Stimulated activated CD8-positive, alpha-beta memory T cell treated with anti-CD3 and anti-CD28 coated beads, Interleukin-4, amount 100 ng/mL, for 24 hours (primary cell): ENCODE measurements around the gene ZACN.
"Not testable (repeated sequence)": the region's sequence is repeated elsewhere in the genome, so short reads cannot be mapped to it uniquely, and the experiment has no call there.

Source experiments
- DNase-seq: peaks from one replicate; pipeline ENCODE4 v3.0.0-alpha.2; 2020; ENCODE audit warnings: low read depth

The ZACN gene

GRCh38 chr17:76078860-76079534 is at the start of gene ZACN:
Gene ZACN (plus strand): TSS chr17:76079182. CDS start chr17:76079265, 83 bp downstream.
- no peak for DNase-seq

GRCh38 chr17:76032073-76032779 is 46.8 kb upstream of the ZACN start:
- no peak for DNase-seq

GRCh38 chr17:76032780-76033108 is 46.2 kb upstream of the ZACN start:
- DNase-seq, result no peak

- DNase-seq, result no peak
These were observed 45.8 kb upstream of the ZACN start for GRCh38 chr17:76033139-76033538.

- no peak for DNase-seq
These were observed 44.3 kb upstream of the ZACN start for GRCh38 chr17:76034428-76035350.

- no peak for DNase-seq
These were observed 42.3 kb upstream of the ZACN start for GRCh38 chr17:76036497-76037261.

GRCh38 chr17:76038050-76038449 is 40.9 kb upstream of the ZACN start:
- DNase-seq, result no peak

- DNase-seq, result no peak
These were observed 39.9 kb upstream of the ZACN start for GRCh38 chr17:76039121-76039520.

- no peak for DNase-seq
These were observed 38.6 kb upstream of the ZACN start for GRCh38 chr17:76040376-76040775.

GRCh38 chr17:76042868-76043267 is 36.1 kb upstream of the ZACN start:
- DNase-seq, result not testable (repeated sequence)

GRCh38 chr17:76044475-76045007 is 34.4 kb upstream of the ZACN start:
- DNase-seq, result not testable (repeated sequence)

- no peak for DNase-seq
These were observed 32.9 kb upstream of the ZACN start for GRCh38 chr17:76046064-76046463.

- DNase-seq, result no peak
These were observed 30.9 kb upstream of the ZACN start for GRCh38 chr17:76048025-76048605.

- DNase-seq, result no peak
These were observed 30.3 kb upstream of the ZACN start for GRCh38 chr17:76048711-76049110.

- no peak for DNase-seq
These were observed 29.7 kb upstream of the ZACN start for GRCh38 chr17:76049239-76049638.

- DNase-seq, result no peak
These were observed 29.0 kb upstream of the ZACN start for GRCh38 chr17:76049836-76050537.

GRCh38 chr17:76050538-76051467 is 28.2 kb upstream of the ZACN start:
- DNase-seq, result no peak

GRCh38 chr17:76051561-76051960 is 27.4 kb upstream of the ZACN start:
- DNase-seq, result no peak

GRCh38 chr17:76053246-76054111 is 25.5 kb upstream of the ZACN start:
- DNase-seq, result no peak
